GM23248 (cell line): Measurements from ENCODE around the gene TSHZ2. TPM values are rescaled to one million over a fixed set of nuclear protein-coding genes. Genes with fewer than 3 reads are reported as not detected.

ENCODE experiments used
- DNase-seq: peaks from one replicate; pipeline ENCODE4 v3.0.0-alpha.2; 2015
- H2AFZ ChIP-seq: fragments of 200-600 bp; sonication (generic); 2 replicates; pipeline ENCODE4 v1.6.1; 2016; ENCODE audit warnings: antibody characterized with exemption
- H3F3A ChIP-seq: fragments of 200-600 bp; sonication (generic); 2 replicates; pipeline ENCODE4 v1.6.1; 2016; ENCODE audit warnings: mild to moderate bottlenecking, antibody characterized with exemption, mixed run types; ENCODE audit not compliant: insufficient read depth
- H3K27ac ChIP-seq: fragments of 200-600 bp; sonication (generic); 2 replicates; pipeline ENCODE4 v1.5.1; 2016; ENCODE audit warnings: mild to moderate bottlenecking
- H3K27me3 ChIP-seq: fragments of 200-600 bp; sonication (generic); replicated peaks from 2 replicates; pipeline ENCODE4 v1.6.1; 2016; ENCODE audit warnings: mild to moderate bottlenecking; ENCODE audit not compliant: insufficient read depth
- H3K36me3 ChIP-seq: fragments of 200-600 bp; sonication (generic); 2 replicates; pipeline ENCODE4 v1.6.1; 2016; ENCODE audit warnings: low read depth, mild to moderate bottlenecking
- H3K4me1 ChIP-seq: fragments of 200-600 bp; sonication (generic); 2 replicates; pipeline ENCODE4 v1.6.1; 2016; ENCODE audit warnings: mild to moderate bottlenecking; ENCODE audit not compliant: insufficient read depth
- H3K4me2 ChIP-seq: fragments of 200-600 bp; sonication (generic); one replicate; pipeline ENCODE4 v1.6.1; 2016; ENCODE audit warnings: mild to moderate bottlenecking; ENCODE audit not compliant: unreplicated experiment
- H3K4me3 ChIP-seq: fragments of 200-600 bp; sonication (generic); 2 replicates; pipeline ENCODE4 v1.5.1; 2016; ENCODE audit warnings: mild to moderate bottlenecking
- H3K79me2 ChIP-seq: fragments of 200-600 bp; sonication (generic); 2 replicates; pipeline ENCODE4 v1.6.1; 2016; ENCODE audit warnings: mild to moderate bottlenecking; ENCODE audit not compliant: insufficient read depth
- H3K9ac ChIP-seq: fragments of 200-600 bp; sonication (generic); 2 replicates; pipeline ENCODE4 v1.6.1; 2016; ENCODE audit warnings: mild to moderate bottlenecking
- H3K9me2 ChIP-seq: fragments of 200-600 bp; sonication (generic); 2 replicates; pipeline ENCODE4 v1.6.1; 2016; ENCODE audit warnings: mixed run types, mild to moderate bottlenecking, moderate library complexity; ENCODE audit not compliant: insufficient read depth
- H3K9me3 ChIP-seq: fragments of 200-600 bp; sonication (generic); one replicate; pipeline ENCODE4 v1.6.1; 2017; ENCODE audit warnings: low read depth
- H4K20me1 ChIP-seq: fragments of 200-600 bp; sonication (generic); 2 replicates; pipeline ENCODE4 v1.6.0; 2016; ENCODE audit not compliant: insufficient read depth
- EZH2 ChIP-seq: fragments of 200-600 bp; sonication (generic); IDR thresholded peaks from 2 replicates; pipeline ENCODE4 v1.6.1; 2018; ENCODE audit warnings: antibody characterized with exemption, mild to moderate bottlenecking; ENCODE audit not compliant: insufficient read depth, poor library complexity, severe bottlenecking
- EZH2phosphoT487 ChIP-seq: fragments of 200-600 bp; sonication (generic); IDR thresholded peaks from 2 replicates; pipeline ENCODE4 v1.6.1; 2018; ENCODE audit warnings: antibody characterized with exemption, moderate library complexity, mild to moderate bottlenecking, low read depth; ENCODE audit not compliant: insufficient read depth
- WGBS, 2 experiments: methylation state at CpG; one replicate each; pipeline ENCODE4 v1.1.6; 2015 to 2017; ENCODE audit warnings: low lambda C conversion rate in 2 of 2, low coverage in 1 of 2; ENCODE audit errors: missing lambda C conversion rate in 2 of 2; 5-methylcytosine and 5-hydroxymethylcytosine counted together
- in situ Hi-C: fragments of 300-500 bp; cut with MboI; formaldehyde crosslinking; loops from 2 replicates; pipeline ENCODE4 v1.15.0; 2020
- polyA plus RNA-seq: library from polyadenylated mRNA; unstranded; fragments of >200 nt; fragmentation: Nextera tagmentation; extraction: Ambion mirVana; gene quantifications from 2 replicates; pipeline ENCODE4 v1.2.1, GENCODE V29; 2016
- total RNA-seq: library from RNA; depleted of rRNA; stranded (reverse); fragments of >200 nt; shearing (Covaris generic); gene quantifications from 2 replicates; pipeline ENCODE4 v1.2.3, GENCODE V29; 2014

The TSHZ2 gene
- total and polyA plus RNA-seq, 2 experiments from 2014 or later, result 4.5 to 13.4 TPM

DNA sequence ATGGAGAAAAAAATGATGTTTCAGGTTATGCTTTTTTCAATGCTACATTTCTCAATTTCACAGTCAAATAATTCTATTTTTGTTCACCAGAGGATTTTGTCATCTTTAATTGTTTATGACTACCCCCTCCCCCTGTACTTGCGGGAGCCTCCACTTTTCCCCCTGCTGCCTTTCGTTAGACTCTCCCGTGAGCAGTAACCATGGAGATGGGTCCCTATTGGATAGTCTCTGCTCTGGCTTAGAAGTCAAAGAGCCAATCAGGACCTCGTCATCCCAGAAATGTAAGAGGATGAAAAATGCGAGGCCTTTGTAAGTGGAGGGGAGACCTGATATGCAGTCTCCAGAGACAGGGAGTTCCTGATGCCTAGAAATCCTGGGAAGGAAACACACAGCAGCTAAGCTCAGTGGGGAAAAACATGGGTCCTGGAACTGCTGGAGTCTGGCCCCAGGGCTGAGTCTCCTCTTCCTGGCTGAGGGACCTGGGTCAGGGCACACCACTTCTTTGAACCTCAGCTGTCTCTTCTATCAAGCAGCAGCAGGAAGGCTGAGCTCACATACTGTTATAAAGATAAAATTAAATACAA is 298.7 kb downstream of the TSHZ2 start:
- no peaks in the 10 kb centered on the region for H3K9me3 ChIP-seq
- no peaks in the 10 kb centered on the region for H4K20me1 ChIP-seq
- H3K27ac ChIP-seq, result no peak overlapping the region
- no peak overlapping the region for H3K4me2 ChIP-seq
- no peak overlapping the region for H3K9ac ChIP-seq
- no peak for TF ChIP-seq EZH2
- no peak for TF ChIP-seq EZH2phosphoT487
- H3K4me1 ChIP-seq, result peaks cover 1% of the 10 kb centered on the region
- no peaks in the 10 kb centered on the region for H3K79me2 ChIP-seq
- H3K9me2 ChIP-seq, result no peaks in the 10 kb centered on the region
- 88 to 95% methylated on average over 5 of the region's 5 CpGs for WGBS, 2 experiments
- no peaks in the 10 kb centered on the region for H3K36me3 ChIP-seq
- H3F3A ChIP-seq, result no peaks in the 10 kb centered on the region
- no peaks in the 10 kb centered on the region for H3K27me3 ChIP-seq
- no peak for DNase-seq
- no peak overlapping the region for H3K4me3 ChIP-seq
- in situ Hi-C loops, result no loop called here
- H2AFZ ChIP-seq, result no peak overlapping the region

DNA sequence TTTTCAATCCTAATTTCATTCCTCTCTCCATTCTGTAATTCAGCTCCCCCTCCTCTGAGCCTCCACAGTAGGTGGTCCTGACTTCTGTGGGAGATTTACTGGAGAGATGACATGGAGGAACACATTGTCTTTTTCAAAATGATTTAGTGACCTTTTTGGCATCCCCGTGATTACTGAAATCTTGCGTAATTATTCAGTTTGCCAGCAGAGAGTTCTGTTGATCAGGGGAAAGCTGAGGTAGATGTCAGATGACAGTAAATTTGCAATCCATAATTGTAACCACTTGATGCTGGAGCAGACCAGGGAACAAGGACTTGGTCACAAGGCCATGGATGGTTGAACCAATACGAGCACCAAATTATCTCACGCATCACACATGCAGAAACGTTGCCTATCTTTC is 302.2 kb downstream of the TSHZ2 start:
- no peak for DNase-seq
- in situ Hi-C loops, result no loop called here
- no peak overlapping the region for H2AFZ ChIP-seq
- no peaks in the 10 kb centered on the region for H3K79me2 ChIP-seq
- H3K4me2 ChIP-seq, result no peak overlapping the region
- no peak overlapping the region for H3K9ac ChIP-seq
- no peak overlapping the region for H3K4me3 ChIP-seq
- no peaks in the 10 kb centered on the region for H3K9me3 ChIP-seq
- 76 to 82% methylated on average over 5 of the region's 5 CpGs for WGBS, 2 experiments
- H3K27me3 ChIP-seq, result no peaks in the 10 kb centered on the region
- H3K36me3 ChIP-seq, result no peaks in the 10 kb centered on the region
- no peaks in the 10 kb centered on the region for H3K9me2 ChIP-seq
- peaks cover 4% of the 10 kb centered on the region for H3K4me1 ChIP-seq
- H3K27ac ChIP-seq, result no peak overlapping the region
- no peaks in the 10 kb centered on the region for H3F3A ChIP-seq
- no peaks in the 10 kb centered on the region for H4K20me1 ChIP-seq
- TF ChIP-seq EZH2 (no peak), EZH2phosphoT487 (no peak)

DNA sequence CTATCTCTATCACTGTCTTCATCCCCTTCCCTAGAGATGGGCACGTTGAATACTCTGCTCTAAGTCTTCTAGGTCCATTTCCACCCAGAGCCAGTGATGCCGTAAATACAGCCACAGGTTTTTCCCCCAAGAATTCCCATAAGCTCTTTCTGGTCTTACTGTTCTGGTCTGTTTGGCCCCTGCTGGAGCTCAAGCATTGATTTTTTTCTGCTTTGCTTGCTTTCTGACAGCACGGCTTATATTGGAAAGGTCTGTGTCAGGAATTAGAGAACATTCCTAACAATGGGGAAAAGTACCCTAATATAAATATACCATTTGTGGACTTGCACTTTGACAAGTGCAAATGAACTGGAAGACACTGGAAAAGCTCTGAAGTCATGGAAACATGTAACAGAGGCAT is 302.6 kb downstream of the TSHZ2 start:
- H3K4me1 ChIP-seq, result peaks cover 4% of the 10 kb centered on the region
- in situ Hi-C loops, result no loop called here
- no peak overlapping the region for H3K9ac ChIP-seq
- no peaks in the 10 kb centered on the region for H3K36me3 ChIP-seq
- H3F3A ChIP-seq, result no peaks in the 10 kb centered on the region
- no peaks in the 10 kb centered on the region for H3K79me2 ChIP-seq
- H4K20me1 ChIP-seq, result no peaks in the 10 kb centered on the region
- no peak overlapping the region for H3K27ac ChIP-seq
- no peaks in the 10 kb centered on the region for H3K9me2 ChIP-seq
- DNase-seq, result no peak
- H3K4me3 ChIP-seq, result no peak overlapping the region
- TF ChIP-seq EZH2phosphoT487 (no peak), EZH2 (no peak)
- H3K27me3 ChIP-seq, result no peaks in the 10 kb centered on the region
- H3K4me2 ChIP-seq, result no peak overlapping the region
- 61 to 72% methylated on average over 3 of the region's 3 CpGs for WGBS, 2 experiments
- H2AFZ ChIP-seq, result no peak overlapping the region
- no peaks in the 10 kb centered on the region for H3K9me3 ChIP-seq

DNA sequence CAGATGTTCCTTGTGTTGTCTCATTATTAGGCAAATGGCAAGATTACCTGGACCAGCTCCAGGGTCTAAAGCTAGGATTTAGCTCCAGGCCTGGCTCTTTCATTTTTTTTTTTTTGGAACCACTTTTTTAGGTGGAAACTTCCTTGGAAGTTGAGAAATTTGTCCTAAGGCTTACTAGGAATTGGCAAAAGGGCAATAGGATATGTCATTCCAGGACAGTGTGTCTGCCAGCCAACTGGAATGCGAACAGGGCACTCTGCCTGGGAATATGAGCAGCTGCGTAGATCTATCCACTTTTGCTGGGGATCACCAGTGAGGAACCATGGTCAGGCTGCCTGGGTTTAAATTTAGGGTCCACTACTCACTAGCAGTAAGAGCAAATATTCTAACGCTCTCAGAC is 304.0 kb downstream of the TSHZ2 start:
- Histone ChIP-seq H3K4me1 (peaks cover 4% of the 10 kb centered on the region), H3K4me3 (no peak overlapping the region), H3F3A (no peaks in the 10 kb centered on the region), H3K9ac (no peak overlapping the region), H3K79me2 (no peaks in the 10 kb centered on the region), H3K9me2 (no peaks in the 10 kb centered on the region), H2AFZ (no peak overlapping the region), H3K27me3 (no peaks in the 10 kb centered on the region), H4K20me1 (no peaks in the 10 kb centered on the region), H3K9me3 (no peaks in the 10 kb centered on the region), H3K27ac (no peak overlapping the region), H3K4me2 (no peak overlapping the region), H3K36me3 (no peaks in the 10 kb centered on the region)
- DNase-seq, result peak; percentile 61
- in situ Hi-C loops, result no loop called here
- 59 to 61% methylated on average over 3 of the region's 3 CpGs for WGBS, 2 experiments
- no peak for TF ChIP-seq EZH2
- no peak for TF ChIP-seq EZH2phosphoT487

DNA sequence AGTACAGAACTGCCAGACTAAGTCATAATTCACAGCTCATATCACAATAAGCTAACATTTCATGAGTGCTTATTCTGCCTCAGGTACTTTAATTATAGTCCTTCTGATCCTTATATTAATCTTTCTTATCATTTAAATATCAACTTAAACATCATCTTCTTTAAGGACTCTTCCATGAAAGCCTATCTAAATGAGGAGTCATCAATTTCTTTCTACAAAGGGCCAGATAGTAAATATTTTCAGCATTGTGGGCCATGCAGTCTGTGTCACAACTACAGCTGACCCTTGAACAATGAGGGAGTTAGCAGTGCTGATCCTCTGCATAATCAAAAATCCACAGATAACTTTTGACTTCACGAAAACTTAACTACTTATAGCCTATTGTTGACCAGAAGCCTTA is 306.4 kb downstream of the TSHZ2 start:
- DNase-seq, result no peak
- Histone ChIP-seq H3K9ac (no peak overlapping the region), H3K27me3 (no peaks in the 10 kb centered on the region), H3K79me2 (no peaks in the 10 kb centered on the region), H4K20me1 (no peaks in the 10 kb centered on the region), H3K36me3 (no peaks in the 10 kb centered on the region), H3K4me2 (no peak overlapping the region), H3F3A (no peaks in the 10 kb centered on the region), H3K4me3 (no peak overlapping the region), H3K9me2 (no peaks in the 10 kb centered on the region), H2AFZ (no peak overlapping the region), H3K27ac (no peak overlapping the region), H3K4me1 (peaks cover 4% of the 10 kb centered on the region), H3K9me3 (no peaks in the 10 kb centered on the region)
- in situ Hi-C loops, result no loop called here
- no peak for TF ChIP-seq EZH2phosphoT487
- TF ChIP-seq EZH2, result no peak
- WGBS, 2 experiments, result 89 to 100% methylated on average over 1 of the region's 1 CpG
